ENCODE measurements around the gene ITGA11. TPM values are rescaled to one million over a fixed set of nuclear protein-coding genes. Genes with fewer than 3 reads are reported as not detected.

Gene ITGA11
- total RNA-seq, 2 donors from 2014 or later = 12.6 to 35.4 TPM

DNA sequence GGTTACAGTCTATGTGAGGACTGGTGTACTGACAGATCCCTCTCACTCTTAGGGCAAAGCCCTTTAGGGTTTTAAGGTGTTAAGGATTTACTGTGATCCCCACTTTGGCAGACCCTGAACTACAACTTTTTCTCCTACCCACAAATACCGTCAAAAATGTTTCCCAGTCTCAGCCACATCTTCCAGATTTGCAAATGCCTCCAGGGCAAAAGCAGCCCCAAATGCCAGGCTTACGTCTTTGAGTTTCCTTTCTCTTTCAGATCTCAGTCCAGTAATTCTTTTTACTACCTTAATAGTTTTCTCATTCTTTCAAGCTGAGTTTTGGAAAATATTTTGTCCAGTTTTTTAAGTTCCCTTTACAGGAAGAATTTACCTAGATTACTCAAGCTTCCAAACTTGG is 13.4 kb upstream of the ITGA11 start:
- TF ChIP-seq, protein P1, sequence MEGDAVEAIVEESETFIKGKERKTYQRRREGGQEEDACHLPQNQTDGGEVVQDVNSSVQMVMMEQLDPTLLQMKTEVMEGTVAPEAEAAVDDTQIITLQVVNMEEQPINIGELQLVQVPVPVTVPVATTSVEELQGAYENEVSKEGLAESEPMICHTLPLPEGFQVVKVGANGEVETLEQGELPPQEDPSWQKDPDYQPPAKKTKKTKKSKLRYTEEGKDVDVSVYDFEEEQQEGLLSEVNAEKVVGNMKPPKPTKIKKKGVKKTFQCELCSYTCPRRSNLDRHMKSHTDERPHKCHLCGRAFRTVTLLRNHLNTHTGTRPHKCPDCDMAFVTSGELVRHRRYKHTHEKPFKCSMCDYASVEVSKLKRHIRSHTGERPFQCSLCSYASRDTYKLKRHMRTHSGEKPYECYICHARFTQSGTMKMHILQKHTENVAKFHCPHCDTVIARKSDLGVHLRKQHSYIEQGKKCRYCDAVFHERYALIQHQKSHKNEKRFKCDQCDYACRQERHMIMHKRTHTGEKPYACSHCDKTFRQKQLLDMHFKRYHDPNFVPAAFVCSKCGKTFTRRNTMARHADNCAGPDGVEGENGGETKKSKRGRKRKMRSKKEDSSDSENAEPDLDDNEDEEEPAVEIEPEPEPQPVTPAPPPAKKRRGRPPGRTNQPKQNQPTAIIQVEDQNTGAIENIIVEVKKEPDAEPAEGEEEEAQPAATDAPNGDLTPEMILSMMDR (IDR thresholded peaks at IDR 0.05) = no peak
- peak; percentile 42 for DNase-seq (ENCODE audit: low spot score)

GRCh38 chr15:68444336-68444735 is 12.4 kb upstream of the ITGA11 start:
- Histone ChIP-seq H3K36me3 (no peaks in the 10 kb centered on the region), H3K27me3 (no peaks in the 10 kb centered on the region), H3K9me3 (no peaks in the 10 kb centered on the region), H3K4me1 (peaks cover 0 to 16% of the 10 kb centered on the region in 2 donors), H3K4me3 (no peak overlapping the region), H3K27ac (no peak overlapping the region)
- TF ChIP-seq, protein P1 (IDR thresholded peaks at IDR 0.05) = no peak
- DNase-seq (ENCODE audit: low spot score) = no peak

More for the DNA sequence above, 13.4 kb upstream of the ITGA11 start:
- Histone ChIP-seq H3K4me1 (peaks cover 0 to 24% of the 10 kb centered on the region in 2 donors), H3K4me3 (no peak overlapping the region), H3K9me3 (no peaks in the 10 kb centered on the region), H3K36me3 (no peaks in the 10 kb centered on the region), H3K27ac (no peak overlapping the region), H3K27me3 (no peaks in the 10 kb centered on the region)

DNA sequence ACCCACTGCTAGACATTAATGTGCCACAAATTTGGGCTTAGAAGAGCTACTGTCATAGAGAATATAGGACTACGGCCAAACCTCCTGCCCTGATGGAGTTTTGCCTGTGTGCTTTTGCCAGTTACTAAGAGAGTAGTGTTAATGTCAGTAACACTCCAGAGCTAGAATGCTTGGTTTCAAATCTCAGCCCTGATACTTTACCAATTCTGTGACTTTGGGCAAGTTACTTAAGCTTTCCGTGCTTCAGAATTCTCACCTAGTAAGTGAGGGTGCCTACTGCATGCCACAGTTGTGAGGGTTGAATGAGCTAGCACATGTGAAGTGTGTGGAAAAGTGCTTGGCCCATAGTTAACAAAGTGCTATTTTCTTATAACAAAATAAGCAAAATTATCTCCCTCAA is 10.9 kb upstream of the ITGA11 start:
- peaks cover 0 to 13% of the 10 kb centered on the region in 2 donors for H3K4me1 ChIP-seq
- H3K27me3 ChIP-seq = no peaks in the 10 kb centered on the region
- no peak overlapping the region for H3K27ac ChIP-seq
- no peak overlapping the region for H3K4me3 ChIP-seq
- H3K36me3 ChIP-seq = no peaks in the 10 kb centered on the region
- TF ChIP-seq, protein P1 (IDR thresholded peaks at IDR 0.05) = no peak
- DNase-seq (ENCODE audit: low spot score) = no peak
- no peaks in the 10 kb centered on the region for H3K9me3 ChIP-seq

DNA sequence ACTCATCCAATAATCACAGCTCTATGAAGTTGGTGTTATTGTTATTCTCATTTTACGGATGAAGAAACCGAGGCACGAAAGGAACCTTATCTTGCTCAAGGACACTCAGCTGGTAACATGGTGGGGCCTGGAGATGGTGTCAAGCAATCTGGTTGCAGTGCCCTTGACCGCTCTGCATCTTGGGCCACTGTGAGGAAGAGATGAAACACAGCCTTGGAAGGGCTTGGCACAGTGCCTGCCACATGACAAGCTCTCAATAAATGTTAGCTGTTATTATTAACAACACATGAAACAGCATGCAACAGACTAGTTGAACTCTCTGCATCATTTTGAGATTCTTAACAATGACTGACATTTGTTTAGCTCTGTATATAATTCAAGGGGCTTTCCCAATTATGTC is 10.1 kb upstream of the ITGA11 start:
- peaks cover 0 to 13% of the 10 kb centered on the region in 2 donors for H3K4me1 ChIP-seq
- no peaks in the 10 kb centered on the region for H3K36me3 ChIP-seq
- peak; percentile 58 for DNase-seq (ENCODE audit: low spot score)
- no peaks in the 10 kb centered on the region for H3K9me3 ChIP-seq
- no peak overlapping the region for H3K27ac ChIP-seq
- no peaks in the 10 kb centered on the region for H3K27me3 ChIP-seq
- TF ChIP-seq, protein P1 (IDR thresholded peaks at IDR 0.05) = no peak
- no peak overlapping the region for H3K4me3 ChIP-seq

- H3K4me1 ChIP-seq = peaks cover 0 to 13% of the 10 kb centered on the region in 2 donors
- no peaks in the 10 kb centered on the region for H3K9me3 ChIP-seq
- TF ChIP-seq, protein P1 (IDR thresholded peaks at IDR 0.05) = no peak
- no peaks in the 10 kb centered on the region for H3K36me3 ChIP-seq
- H3K27me3 ChIP-seq = no peaks in the 10 kb centered on the region
- DNase-seq (ENCODE audit: low spot score) = peak; percentile 58
- H3K27ac ChIP-seq = peak overlapping the region in 1 of 2 donors; percentile 47
- H3K4me3 ChIP-seq = no peak overlapping the region
These were observed 9.2 kb upstream of the ITGA11 start for GRCh38 chr15:68441045-68441743.

- no peaks in the 10 kb centered on the region for H3K36me3 ChIP-seq
- H3K27me3 ChIP-seq = no peaks in the 10 kb centered on the region
- peaks cover 0 to 13% of the 10 kb centered on the region in 2 donors for H3K4me1 ChIP-seq
- TF ChIP-seq, protein P1 (IDR thresholded peaks at IDR 0.05) = no peak
- no peak overlapping the region for H3K4me3 ChIP-seq
- peak; percentile 13 for DNase-seq (ENCODE audit: low spot score)
- no peaks in the 10 kb centered on the region for H3K9me3 ChIP-seq
- peak overlapping the region in 1 of 2 donors; percentile 47 for H3K27ac ChIP-seq
These were observed 8.2 kb upstream of the ITGA11 start for GRCh38 chr15:68440136-68440535.

Measured in right atrium auricular region (tissue), 2 donors.